ENCODE data around the gene IL22RA1.

Gene IL22RA1

DNA sequence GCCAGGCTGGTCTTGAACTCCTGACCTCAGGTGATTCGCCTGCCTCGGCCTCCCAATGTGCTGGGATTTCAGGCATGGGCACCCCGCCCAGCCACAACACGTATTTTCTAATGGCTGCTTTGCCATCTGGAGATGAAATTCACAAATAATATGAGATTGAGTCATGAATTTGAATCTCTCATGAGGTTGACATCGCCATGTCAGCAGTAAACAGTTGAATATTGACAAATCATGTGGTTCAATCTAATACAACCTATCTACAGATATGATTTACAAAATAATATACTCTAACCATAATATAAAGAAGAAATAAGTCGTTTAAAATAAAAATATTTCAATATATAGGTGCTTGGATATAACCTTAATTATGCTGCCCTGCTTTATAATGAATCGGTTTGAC lies 73.1 kb downstream of the IL22RA1 start:
- DNase-seq = no peak
